IMR-90 (cell line): ENCODE results near the gene YWHAG. TPM values are rescaled to one million over a fixed set of nuclear protein-coding genes. Genes with fewer than 3 reads are reported as not detected.

ENCODE experiments used
- ATAC-seq: fragments of 200-7000 bp; cut with Tn5 transposase; 2 replicates; pipeline ENCODE4 v1.9.1; 2020; ENCODE audit warnings: low read depth, mild to moderate bottlenecking, moderate library complexity
- BruUV-seq: library from RNA; stranded (reverse); fragments of 400-500 nt; replicated peaks from 2 replicates; lab custom pipeline; 2021; lab: Mats Ljungman, UMichigan
- CTCF ChIA-PET: fragments of 300-600 bp; formaldehyde crosslinking; extraction: SDS; loops from one replicate; lab custom pipeline; 2021; ENCODE audit warnings: antibody characterized with exemption; lab: Yijun Ruan, JAX
- POLR2A ChIA-PET: fragments of 300-600 bp; sonication (Branson Sonifier 250); formaldehyde crosslinking; loops from one replicate; lab custom pipeline; 2022; ENCODE audit warnings: antibody characterized with exemption; ENCODE audit not compliant: unreplicated experiment; lab: Charles Lee
- DNase-seq: peaks from one replicate; pipeline ENCODE4 v3.0.0; 2013
- H2AFZ ChIP-seq: replicated peaks from 2 replicates; pipeline ENCODE3; 2013; ENCODE audit warnings: low read length, mild to moderate bottlenecking; ENCODE audit not compliant: poor library complexity
- H2AK5ac ChIP-seq: 2 replicates; pipeline ENCODE4 v1.6.1; 2013; ENCODE audit warnings: low read depth, low read length, inconsistent platforms
- H2AK9ac ChIP-seq: replicated peaks from 2 replicates; pipeline ENCODE3; 2013; ENCODE audit warnings: mild to moderate bottlenecking, low read depth, low read length, moderate library complexity; ENCODE audit not compliant: poor library complexity
- H2BK120ac ChIP-seq: 2 replicates; pipeline ENCODE4 v1.6.1; 2013; ENCODE audit warnings: low read depth, low read length, inconsistent platforms
- H2BK15ac ChIP-seq: 3 replicates; pipeline ENCODE4 v1.6.1; 2013; ENCODE audit warnings: low read depth, low read length, inconsistent platforms
- H2BK20ac ChIP-seq: 2 replicates; pipeline ENCODE4 v1.6.1; 2013; ENCODE audit warnings: low read depth, mild to moderate bottlenecking, inconsistent platforms, low read length, moderate library complexity
- H2BK5ac ChIP-seq: 2 replicates; pipeline ENCODE4 v1.6.1; 2013; ENCODE audit warnings: mild to moderate bottlenecking, low read depth, low read length, inconsistent platforms; ENCODE audit not compliant: poor library complexity, severe bottlenecking
- H3K14ac ChIP-seq: replicated peaks from 2 replicates; pipeline ENCODE4 v1.6.1; 2013; ENCODE audit warnings: low read depth, low read length, inconsistent platforms
- H3K18ac ChIP-seq: 2 replicates; pipeline ENCODE4 v1.6.1; 2013; ENCODE audit warnings: low read depth, low read length, control low read depth
- H3K23ac ChIP-seq: 2 replicates; pipeline ENCODE4 v1.6.1; 2013; ENCODE audit warnings: low read depth, low read length, inconsistent platforms
- H3K27ac ChIP-seq: 2 replicates; pipeline ENCODE4 v1.5.1; 2013; ENCODE audit warnings: mild to moderate bottlenecking, control low read depth, low read length; ENCODE audit not compliant: insufficient read depth
- H3K27me3 ChIP-seq: 2 replicates; pipeline ENCODE4 v1.6.1; 2013; ENCODE audit warnings: low read length; ENCODE audit not compliant: control insufficient read depth, insufficient read depth
- H3K36me3 ChIP-seq: 2 replicates; pipeline ENCODE4 v1.6.1; 2013; ENCODE audit warnings: low read length, mixed read lengths; ENCODE audit not compliant: control insufficient read depth, insufficient read depth
- H3K4ac ChIP-seq: 2 replicates; pipeline ENCODE4 v1.6.1; 2013; ENCODE audit warnings: low read depth, low read length, inconsistent platforms
- H3K4me1 ChIP-seq: 2 replicates; pipeline ENCODE4 v1.6.1; 2013; ENCODE audit warnings: low read length, mixed read lengths; ENCODE audit not compliant: control insufficient read depth, insufficient read depth
- H3K4me2 ChIP-seq: 2 replicates; pipeline ENCODE4 v1.6.1; 2013; ENCODE audit warnings: low read depth, mild to moderate bottlenecking, control low read depth, low read length, moderate library complexity
- H3K4me3 ChIP-seq: 2 replicates; pipeline ENCODE4 v1.5.1; 2013; ENCODE audit warnings: low read depth, mild to moderate bottlenecking, control low read depth, low read length, moderate library complexity; ENCODE audit not compliant: insufficient read depth
- H3K56ac ChIP-seq: 2 replicates; pipeline ENCODE4 v1.6.1; 2013; ENCODE audit warnings: low read length, inconsistent platforms; ENCODE audit not compliant: insufficient read depth; ENCODE audit errors: extremely low read depth
- H3K79me1 ChIP-seq, 2 experiments: 2 replicates each; pipeline ENCODE4 v1.6.1; 2013; ENCODE audit warnings: low read length in 2 of 2, inconsistent platforms in 1 of 2, low read depth in 1 of 2
- H3K9ac ChIP-seq: 2 replicates; pipeline ENCODE4 v1.6.1; 2013; ENCODE audit warnings: low read depth, low read length, control low read depth
- H3K9me1 ChIP-seq: 2 replicates; pipeline ENCODE4 v1.6.1; 2013; ENCODE audit warnings: low read length, inconsistent platforms; ENCODE audit not compliant: insufficient read depth
- H3K9me3 ChIP-seq: 2 replicates; pipeline ENCODE4 v1.6.1; 2013; ENCODE audit warnings: low read length; ENCODE audit not compliant: control insufficient read depth, insufficient read depth
- H4K20me1 ChIP-seq: 2 replicates; pipeline ENCODE4 v1.6.1; 2013; ENCODE audit warnings: low read length, inconsistent platforms; ENCODE audit not compliant: insufficient read depth
- H4K5ac ChIP-seq: 2 replicates; pipeline ENCODE4 v1.6.1; 2013; ENCODE audit warnings: mild to moderate bottlenecking, low read depth, low read length, control low read depth
- H4K8ac ChIP-seq, 2 experiments: 2 replicates each; pipeline ENCODE4 v1.6.1; 2013; ENCODE audit warnings: low read depth in 2 of 2, low read length in 2 of 2, control low read depth in 1 of 2, inconsistent platforms in 1 of 2
- H4K91ac ChIP-seq: 2 replicates; pipeline ENCODE4 v1.6.1; 2013; ENCODE audit warnings: low read depth, low read length, inconsistent platforms; ENCODE audit not compliant: insufficient read depth
- MAFK ChIP-seq: IDR thresholded peaks from 2 replicates; pipeline ENCODE4 v1.6.1; 2012; ENCODE audit warnings: low read depth, low read length, improper control_type of control experiment
- MAZ ChIP-seq: IDR thresholded peaks from 2 replicates; pipeline ENCODE4 v1.6.1; 2012; ENCODE audit warnings: low read depth, mild to moderate bottlenecking, low read length, improper control_type of control experiment, moderate library complexity, borderline replicate concordance
- NFE2L2 ChIP-seq: fragments of 150-350 bp; IDR thresholded peaks from 2 replicates; pipeline ENCODE4 v1.6.1; 2016; ENCODE audit warnings: low read depth, mild to moderate bottlenecking, low read length
- RAD21 ChIP-seq: IDR thresholded peaks from 2 replicates; pipeline ENCODE4 v1.6.1; 2012; ENCODE audit warnings: low read length, improper control_type of control experiment
- RCOR1 ChIP-seq: IDR thresholded peaks from 2 replicates; pipeline ENCODE4 v1.6.1; 2012; ENCODE audit warnings: mild to moderate bottlenecking, low read length, improper control_type of control experiment; ENCODE audit not compliant: insufficient replicate concordance
- WGBS, 2 experiments: methylation state at CpG; one replicate each; pipeline versions ENCODE4 v1.1.5 to v1.1.7; 2013; ENCODE audit warnings: missing lambda C conversion rate in 2 of 2; ENCODE audit not compliant: insufficient read length in 1 of 2; ENCODE audit errors: extremely low coverage in 2 of 2; 5-methylcytosine and 5-hydroxymethylcytosine counted together
- dilution Hi-C: fragments of 300-500 bp; cut with HindIII; formaldehyde crosslinking; loops from one replicate; pipeline ENCODE4 v1.14.3; 2018; ENCODE audit warnings: low sequenced_read_pairs; ENCODE audit not compliant: unreplicated experiment
- in situ Hi-C: fragments of 300-500 bp; cut with MboI; formaldehyde crosslinking; loops from 3 replicates; pipeline ENCODE4 v1.14.3; 2019; ENCODE audit warnings: low sequenced_read_pairs, inconsistent platforms, mixed read lengths
- intact Hi-C: fragments of 100-400 bp; cut with micrococcal nuclease; formaldehyde crosslinking; loops from 2 replicates; pipeline ENCODE4 v1.10.0; 2022
- polyA plus RNA-seq, 3 experiments: library from polyadenylated mRNA; depleted of rRNA; stranded (reverse); fragments of >200 nt; gene quantifications; 2 replicates each; pipeline ENCODE4 v1.2.3, GENCODE V29; 2012; ENCODE audit warnings: low replicate concordance in 1 of 3
- total RNA-seq: library from RNA; depleted of rRNA; stranded (reverse); fragments of >200 nt; gene quantifications from 2 replicates; pipeline ENCODE4 v1.2.3, GENCODE V29; 2012

The YWHAG gene
- total and polyA plus RNA-seq, 2 of the 4 experiments (the other 2 are of a cell fraction) = 40.1 to 64.9 TPM

DNA sequence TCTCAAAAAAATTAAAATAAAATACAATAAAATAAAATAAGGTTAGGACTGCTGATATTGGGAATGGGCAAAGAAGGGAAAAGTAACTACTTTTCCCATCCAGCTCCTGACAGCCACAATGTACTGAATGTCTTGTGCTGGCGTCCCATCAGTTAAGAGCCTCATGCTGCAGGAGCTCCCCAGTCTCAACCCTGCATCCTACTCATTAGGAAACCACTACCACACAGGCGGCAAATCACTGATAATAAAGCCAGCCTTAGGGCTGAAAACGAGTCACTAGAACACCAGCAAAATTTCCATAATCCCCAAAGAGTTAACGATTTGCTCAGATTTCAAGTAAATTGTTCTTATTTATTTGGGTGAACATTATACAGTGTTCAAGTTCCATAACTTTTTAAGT lies 4.3 kb downstream of the YWHAG start:
- Histone ChIP-seq H3K9me3 (no peaks in the 10 kb centered on the region), H4K8ac (no peak overlapping the region), H3K36me3 (peaks cover 26% of the 10 kb centered on the region), H3K9me1 (peaks cover 6% of the 10 kb centered on the region), H4K20me1 (peaks cover 92% of the 10 kb centered on the region), H3K27ac (no peak overlapping the region), H2BK20ac (no peak overlapping the region), H4K5ac (no peak overlapping the region), H3K18ac (no peak overlapping the region), H2AK5ac (no peak overlapping the region), H3K27me3 (no peaks in the 10 kb centered on the region), H2BK120ac (no peak overlapping the region), H2AFZ (no peak overlapping the region), H3K4ac (no peak overlapping the region), H2BK15ac (no peak overlapping the region), H3K14ac (no peak overlapping the region), H2AK9ac (no peak overlapping the region), H3K4me2 (no peak overlapping the region), H3K79me1 (peaks cover 0 to 33% of the 10 kb centered on the region in 2 experiments; a peak in 3 of 4 replicates), H3K56ac (no peak overlapping the region), H3K4me3 (no peak overlapping the region), H2BK5ac (no peak overlapping the region), H3K4me1 (peaks cover 10% of the 10 kb centered on the region), H4K91ac (no peak overlapping the region), H3K23ac (no peak overlapping the region), H3K9ac (no peak overlapping the region)
- dilution Hi-C loops = no loop called here
- TF ChIP-seq MAZ = no peak
- TF ChIP-seq MAFK = no peak
- no peak for TF ChIP-seq NFE2L2
- TF ChIP-seq RCOR1 = no peak
- no peak for TF ChIP-seq RAD21
- ATAC-seq (no peak), DNase-seq (no peak)
- intact Hi-C loops = no loop called here
- ChIA-PET CTCF (interaction anchor here (0.7 kb wide), 1 partner anchor 63 kb away, joined by 3 read pairs; no protein-coding TSS in a partner anchor), POLR2A (no interaction called here)
- WGBS, 2 experiments = no CpG with 5 or more reads among the region's 4 CpGs
- in situ Hi-C loops = no loop called here
- no TSS peak for BruUV-seq
